ENCODE measurements around the gene CHST11. TPM values are rescaled to one million over a fixed set of nuclear protein-coding genes. Genes with fewer than 3 reads are reported as not detected.

The CHST11 gene
- total and polyA plus RNA-seq, 9 of the 15 experiments (the other 6 are each of a cell fraction or from before 2014, with no cell fraction given), result 2.3 to 38.7 (median 15.0) TPM

DNA sequence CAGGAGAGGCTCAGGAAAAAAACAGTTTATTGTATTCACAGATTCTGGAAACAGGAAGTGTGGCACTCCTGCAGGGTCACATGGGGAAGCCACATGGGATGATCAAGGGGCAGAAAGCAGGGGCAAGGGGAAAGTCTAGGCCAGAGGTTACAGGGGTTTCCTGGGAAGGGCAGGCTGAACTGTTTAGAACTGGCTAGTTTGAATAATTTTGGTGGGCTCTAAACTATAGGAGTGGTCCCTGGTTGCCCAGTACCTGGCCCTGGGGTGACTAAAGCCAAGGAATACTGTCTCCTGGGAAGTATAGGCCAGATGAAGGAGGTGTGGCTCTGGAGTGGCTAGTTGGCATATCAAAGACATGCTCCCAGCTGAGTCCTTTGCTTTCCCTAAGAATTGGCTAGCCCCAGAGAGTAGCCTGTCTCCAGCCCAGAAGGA lies 332.1 kb downstream of the CHST11 start (continued):
- TF ChIP-seq ZNF318 (IDR thresholded peaks at IDR 0.05; ENCODE audit: borderline replicate concordance in 1 of 2, low read depth in 1 of 2) (no peak), SRSF9 (IDR thresholded peaks at IDR 0.05; ENCODE audit: borderline replicate concordance, low read depth, low read length) (no peak), ARID3B (CRISPR knock-in tag; IDR thresholded peaks at IDR 0.05; ENCODE audit: borderline replicate concordance) (no peak), CHAMP1 (IDR thresholded peaks at IDR 0.05) (no peak), ZNF639 (CRISPR knock-in tag; conservative IDR thresholded peaks at IDR 0.05 in 1 of 2, IDR thresholded peaks at IDR 0.05 in 1 of 2) (0 out of 4 replicates have a peak, but pooled peaks of 1 of the 2 experiments have one; percentile 36), RFX7 (CRISPR knock-in tag; IDR thresholded peaks at IDR 0.05) (no peak)
- TF ChIP-seq, protein P1, sequence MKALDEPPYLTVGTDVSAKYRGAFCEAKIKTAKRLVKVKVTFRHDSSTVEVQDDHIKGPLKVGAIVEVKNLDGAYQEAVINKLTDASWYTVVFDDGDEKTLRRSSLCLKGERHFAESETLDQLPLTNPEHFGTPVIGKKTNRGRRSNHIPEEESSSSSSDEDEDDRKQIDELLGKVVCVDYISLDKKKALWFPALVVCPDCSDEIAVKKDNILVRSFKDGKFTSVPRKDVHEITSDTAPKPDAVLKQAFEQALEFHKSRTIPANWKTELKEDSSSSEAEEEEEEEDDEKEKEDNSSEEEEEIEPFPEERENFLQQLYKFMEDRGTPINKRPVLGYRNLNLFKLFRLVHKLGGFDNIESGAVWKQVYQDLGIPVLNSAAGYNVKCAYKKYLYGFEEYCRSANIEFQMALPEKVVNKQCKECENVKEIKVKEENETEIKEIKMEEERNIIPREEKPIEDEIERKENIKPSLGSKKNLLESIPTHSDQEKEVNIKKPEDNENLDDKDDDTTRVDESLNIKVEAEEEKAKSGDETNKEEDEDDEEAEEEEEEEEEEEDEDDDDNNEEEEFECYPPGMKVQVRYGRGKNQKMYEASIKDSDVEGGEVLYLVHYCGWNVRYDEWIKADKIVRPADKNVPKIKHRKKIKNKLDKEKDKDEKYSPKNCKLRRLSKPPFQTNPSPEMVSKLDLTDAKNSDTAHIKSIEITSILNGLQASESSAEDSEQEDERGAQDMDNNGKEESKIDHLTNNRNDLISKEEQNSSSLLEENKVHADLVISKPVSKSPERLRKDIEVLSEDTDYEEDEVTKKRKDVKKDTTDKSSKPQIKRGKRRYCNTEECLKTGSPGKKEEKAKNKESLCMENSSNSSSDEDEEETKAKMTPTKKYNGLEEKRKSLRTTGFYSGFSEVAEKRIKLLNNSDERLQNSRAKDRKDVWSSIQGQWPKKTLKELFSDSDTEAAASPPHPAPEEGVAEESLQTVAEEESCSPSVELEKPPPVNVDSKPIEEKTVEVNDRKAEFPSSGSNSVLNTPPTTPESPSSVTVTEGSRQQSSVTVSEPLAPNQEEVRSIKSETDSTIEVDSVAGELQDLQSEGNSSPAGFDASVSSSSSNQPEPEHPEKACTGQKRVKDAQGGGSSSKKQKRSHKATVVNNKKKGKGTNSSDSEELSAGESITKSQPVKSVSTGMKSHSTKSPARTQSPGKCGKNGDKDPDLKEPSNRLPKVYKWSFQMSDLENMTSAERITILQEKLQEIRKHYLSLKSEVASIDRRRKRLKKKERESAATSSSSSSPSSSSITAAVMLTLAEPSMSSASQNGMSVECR (CRISPR knock-in tag; IDR thresholded peaks at IDR 0.05), result no peak
